H7 (cell line): Measurements from ENCODE around the gene MESP1. TPM values are rescaled to one million over a fixed set of nuclear protein-coding genes. Genes with fewer than 3 reads are reported as not detected.
A peak's percentile ranks its signal among the peaks of the same experiment; 100 is the strongest.

ENCODE experiments used
- DNase-seq: peaks from one replicate; pipeline ENCODE4 v3.0.0; 2012
- H3K27me3 ChIP-seq: 2 replicates; pipeline ENCODE4 v1.6.0; 2011; ENCODE audit warnings: mild to moderate bottlenecking, low read length; ENCODE audit not compliant: control insufficient read depth, insufficient read depth
- H3K36me3 ChIP-seq: replicated peaks from 2 replicates; pipeline ENCODE4 v1.5.1; 2011; ENCODE audit warnings: low read length; ENCODE audit not compliant: control insufficient read depth, insufficient read depth
- H3K4me3 ChIP-seq: 2 replicates; pipeline ENCODE4 v1.5.1; 2011; ENCODE audit warnings: low read depth, mild to moderate bottlenecking, control low read depth, low read length, moderate library complexity; ENCODE audit not compliant: insufficient read depth
- total RNA-seq: library from RNA; depleted of rRNA; stranded (reverse); fragments of >200 nt; shearing (Covaris generic); gene quantifications from 2 replicates; pipeline ENCODE4 v1.2.3, GENCODE V29; 2014; rRNA removed

MESP1 gene
- total RNA-seq, 1 experiment from 2014 or later, result 2.6 TPM

DNA sequence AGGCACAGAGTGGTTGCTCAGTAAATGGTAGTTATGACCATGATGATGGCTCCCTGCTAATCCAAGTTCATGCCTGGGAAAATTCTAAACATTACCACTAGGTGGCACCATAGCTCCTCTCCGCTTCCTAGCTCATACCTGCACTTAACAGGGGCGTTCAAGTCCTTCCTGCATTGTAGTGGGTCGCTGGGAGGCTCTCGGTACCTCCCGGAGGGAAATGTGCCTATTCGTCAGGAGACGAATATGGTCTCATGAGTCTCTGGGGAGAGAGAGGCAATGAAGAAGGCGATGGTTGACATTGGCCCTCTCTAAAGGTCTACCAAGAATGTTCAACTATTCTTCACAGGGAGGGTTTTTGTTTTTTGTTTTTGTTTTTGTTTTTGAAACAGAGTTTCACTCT is 10.9 kb downstream of the MESP1 start:
- H3K27me3 ChIP-seq, result peaks cover 2% of the 10 kb centered on the region; the same call in 1 of the 2 replicates
- H3K4me3 ChIP-seq, result no peak overlapping the region
- DNase-seq, result peak; percentile 86
- H3K36me3 ChIP-seq, result no peaks in the 10 kb centered on the region

DNA sequence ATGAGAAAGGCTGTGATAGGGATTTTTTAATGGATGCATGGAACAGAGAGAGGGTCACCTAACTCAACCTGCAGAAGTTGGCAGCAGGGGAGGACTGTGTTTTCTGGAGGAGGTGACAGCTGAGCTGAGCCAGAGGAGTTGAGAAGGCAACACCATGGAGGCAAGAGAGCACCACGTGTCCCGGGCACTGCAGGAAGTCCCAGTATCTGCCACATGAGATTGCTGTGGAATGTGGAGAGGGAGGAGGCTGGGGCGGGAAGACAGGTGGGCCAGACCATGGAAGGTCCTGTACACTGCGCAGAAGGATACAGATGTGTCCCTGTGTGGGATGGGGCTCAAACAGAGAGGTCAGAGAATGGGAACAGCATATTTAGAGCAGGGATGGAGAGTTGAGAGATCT is 15.3 kb downstream of the MESP1 start:
- DNase-seq, result no peak
- no peaks in the 10 kb centered on the region for H3K36me3 ChIP-seq
- no peaks in the 10 kb centered on the region; the same call in 1 of the 2 replicates for H3K27me3 ChIP-seq
- no peak overlapping the region for H3K4me3 ChIP-seq

DNA sequence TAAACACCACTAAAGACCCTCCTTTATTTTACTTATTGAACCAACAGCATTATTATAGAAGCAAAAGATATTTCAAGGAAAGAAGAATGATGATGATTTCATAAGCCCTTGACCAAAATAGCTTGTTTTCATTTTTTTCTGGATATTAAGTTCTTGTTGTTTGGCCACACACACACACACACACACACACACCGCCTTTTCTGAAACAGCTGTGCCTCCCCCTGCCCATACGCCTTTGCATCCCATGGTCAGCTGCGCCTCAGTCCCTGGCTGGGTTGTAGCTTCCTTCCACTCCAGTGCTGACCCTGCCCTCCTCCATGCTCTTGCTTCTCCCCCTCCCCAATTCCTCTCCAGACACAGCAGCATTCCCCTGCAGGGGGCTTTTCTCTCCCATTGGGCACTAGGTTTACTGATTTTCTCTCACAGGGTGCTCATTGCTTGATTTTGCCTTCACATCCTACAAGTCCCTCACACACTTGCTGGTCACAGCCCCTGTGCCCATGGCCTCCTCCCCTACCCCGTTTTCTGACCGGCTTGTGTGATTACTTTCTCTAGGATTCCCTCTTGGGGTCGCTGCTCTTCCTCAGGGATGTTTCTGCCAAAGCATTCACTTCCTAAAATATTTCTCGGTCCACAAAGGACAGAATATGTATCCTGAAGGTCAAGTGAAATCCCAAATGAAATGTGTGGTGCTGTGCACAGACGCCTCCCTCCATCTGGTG is 18.4 kb downstream of the MESP1 start:
- DNase-seq, result peak; percentile 53
- H3K27me3 ChIP-seq, result no peaks in the 10 kb centered on the region; the same call in 1 of the 2 replicates
- no peaks in the 10 kb centered on the region for H3K36me3 ChIP-seq
- H3K4me3 ChIP-seq, result no peak overlapping the region

DNA sequence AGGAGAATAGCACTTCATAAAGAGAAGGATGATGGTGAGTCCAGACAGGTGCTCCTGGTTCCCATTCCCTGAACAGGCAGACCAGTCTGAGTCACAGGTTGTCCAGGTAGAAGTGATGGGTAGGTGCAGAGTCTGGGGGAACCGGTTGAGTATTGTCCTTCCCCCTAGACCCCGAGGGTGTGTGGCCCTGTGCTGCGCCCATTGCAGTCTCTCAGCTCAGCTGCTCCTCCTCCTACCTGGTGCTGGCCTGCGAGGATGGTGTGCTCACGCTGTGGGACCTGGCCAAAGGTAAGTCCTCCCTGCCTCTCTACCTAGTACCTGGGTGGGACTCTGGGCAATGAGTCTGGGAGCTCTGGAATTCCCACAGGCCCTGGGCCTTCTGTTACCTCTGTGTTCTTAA is 19.8 kb downstream of the MESP1 start:
- no peak overlapping the region for H3K4me3 ChIP-seq
- no peak for DNase-seq
- no peaks in the 10 kb centered on the region for H3K36me3 ChIP-seq
- H3K27me3 ChIP-seq, result no peaks in the 10 kb centered on the region; the same call in 1 of the 2 replicates

DNA sequence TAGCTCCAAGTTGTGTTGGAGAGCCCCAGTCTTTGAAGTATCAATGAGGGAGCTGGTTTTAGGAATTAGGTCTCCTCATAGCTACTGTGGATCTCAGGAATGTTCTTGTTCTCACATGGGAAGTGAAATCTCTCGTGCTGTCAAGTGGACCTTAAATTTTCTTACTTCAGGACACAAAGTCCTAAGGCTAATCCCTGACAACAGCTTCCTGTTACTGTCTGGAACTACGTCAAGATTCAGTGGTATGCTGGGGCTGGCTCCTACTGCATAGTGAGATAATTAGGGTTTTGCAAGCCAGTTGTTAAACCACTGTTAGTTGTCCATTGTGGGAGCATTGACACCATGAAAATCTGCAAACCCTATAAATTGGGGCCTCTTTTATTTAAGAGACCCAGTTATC is 22.8 kb downstream of the MESP1 start:
- H3K4me3 ChIP-seq, result no peak overlapping the region
- no peaks in the 10 kb centered on the region for H3K36me3 ChIP-seq
- no peak for DNase-seq
- no peaks in the 10 kb centered on the region; the same call in 1 of the 2 replicates for H3K27me3 ChIP-seq

DNA sequence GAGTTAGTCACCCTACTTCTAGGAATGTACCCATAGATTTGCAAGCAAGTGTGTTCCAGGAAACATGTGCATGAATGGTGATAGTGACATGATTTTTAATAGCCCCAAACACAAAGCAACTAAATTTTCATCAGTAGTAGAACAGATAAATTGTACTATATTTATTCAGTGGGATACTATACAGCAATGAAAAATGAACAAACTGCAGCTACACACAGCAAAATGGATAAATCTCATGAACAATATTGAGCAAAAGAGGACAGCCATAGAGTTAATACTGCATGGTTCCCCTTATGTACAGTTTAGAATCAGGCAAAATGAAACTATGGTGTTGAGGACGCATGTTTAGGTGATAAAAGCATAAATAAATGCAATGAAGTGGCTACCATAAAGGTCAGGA is 26.0 kb downstream of the MESP1 start:
- H3K36me3 ChIP-seq, result no peaks in the 10 kb centered on the region
- no peak for DNase-seq
- H3K4me3 ChIP-seq, result no peak overlapping the region
- no peaks in the 10 kb centered on the region for H3K27me3 ChIP-seq

DNA sequence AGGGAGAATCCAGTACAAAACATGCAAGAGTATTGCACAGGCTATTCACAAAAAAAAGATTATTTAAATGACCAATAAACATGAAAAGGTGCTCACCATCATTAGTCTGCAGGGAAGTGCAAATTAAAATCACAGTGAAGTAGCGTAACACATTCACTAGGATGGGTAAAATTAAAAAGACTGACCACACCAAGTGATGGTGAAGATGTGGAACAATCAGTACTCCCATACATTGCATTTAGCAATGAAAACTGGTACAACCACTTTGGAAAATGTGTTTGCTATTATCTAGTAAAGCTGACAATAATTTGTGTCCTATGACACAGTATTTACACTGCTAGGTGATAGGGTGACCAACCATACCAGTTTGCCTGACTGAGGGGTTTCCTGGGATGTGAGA is 26.4 kb downstream of the MESP1 start:
- DNase-seq, result no peak
- Histone ChIP-seq H3K36me3 (no peaks in the 10 kb centered on the region), H3K27me3 (no peaks in the 10 kb centered on the region), H3K4me3 (no peak overlapping the region)

DNA sequence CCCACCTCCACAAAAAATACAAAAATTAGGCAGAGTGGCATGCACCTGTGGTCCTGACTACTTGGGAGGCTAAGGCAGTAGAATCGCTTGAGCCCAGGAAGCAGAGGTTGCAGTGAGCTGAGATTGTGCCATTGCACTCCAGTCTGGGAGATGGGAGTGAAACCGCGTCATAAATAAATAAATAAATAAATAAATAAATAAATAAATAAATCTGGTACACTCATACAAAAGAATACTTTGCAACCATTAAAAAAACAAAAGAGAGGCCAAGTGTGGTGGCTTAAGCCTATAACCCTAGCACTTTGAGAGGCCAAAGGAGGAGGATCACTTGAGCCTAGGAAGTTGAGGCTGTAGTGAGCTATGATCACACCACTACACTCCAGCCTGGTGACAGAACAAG is 28.0 kb downstream of the MESP1 start:
- no peak for DNase-seq
- Histone ChIP-seq H3K27me3 (no peaks in the 10 kb centered on the region), H3K36me3 (no peaks in the 10 kb centered on the region), H3K4me3 (no peak overlapping the region)

DNA sequence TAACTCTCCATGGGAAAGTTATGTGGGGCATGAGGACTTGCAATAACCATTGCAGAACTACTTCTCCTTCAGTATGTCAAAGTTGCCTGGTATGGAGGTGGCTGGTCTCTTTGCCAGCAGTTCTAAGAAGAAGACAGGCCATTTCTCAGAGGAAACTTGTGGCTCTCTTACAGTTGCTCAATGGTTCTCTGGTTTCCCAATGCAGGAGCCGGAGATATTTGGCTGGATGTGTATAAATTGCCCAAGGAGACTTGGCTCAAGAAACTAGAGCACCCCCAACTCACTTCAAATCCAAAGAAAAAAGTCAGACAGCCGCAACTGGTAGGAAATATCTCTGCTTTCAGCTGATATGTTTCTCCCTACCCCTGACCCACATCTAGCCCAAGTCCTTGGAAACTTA is 36.3 kb downstream of the MESP1 start:
- H3K27me3 ChIP-seq, result no peaks in the 10 kb centered on the region
- DNase-seq, result no peak
- no peaks in the 10 kb centered on the region for H3K36me3 ChIP-seq

DNA sequence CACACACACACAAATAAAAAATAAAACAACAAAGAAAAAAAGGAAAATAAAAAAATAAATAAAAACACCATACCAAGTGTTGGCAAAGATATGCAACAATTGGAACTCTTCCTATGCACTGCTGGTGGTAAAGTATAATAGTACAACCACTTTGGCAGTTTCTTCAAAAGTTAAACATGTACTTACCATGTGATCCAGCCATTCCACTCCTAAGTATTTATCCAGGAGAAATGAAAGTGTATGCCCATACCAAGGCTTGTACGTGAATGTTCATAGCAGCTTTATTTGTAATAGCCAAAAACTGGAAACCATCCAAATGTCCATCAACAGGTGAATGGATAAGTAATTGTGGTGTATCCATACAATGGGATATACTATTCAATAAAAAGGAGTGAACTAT is 43.5 kb downstream of the MESP1 start:
- Histone ChIP-seq H3K4me3 (no peak overlapping the region), H3K27me3 (no peaks in the 10 kb centered on the region), H3K36me3 (no peaks in the 10 kb centered on the region)
- DNase-seq, result no peak

More for the DNA sequence above, 36.3 kb downstream of the MESP1 start:
- H3K4me3 ChIP-seq, result no peak overlapping the region

DNA sequence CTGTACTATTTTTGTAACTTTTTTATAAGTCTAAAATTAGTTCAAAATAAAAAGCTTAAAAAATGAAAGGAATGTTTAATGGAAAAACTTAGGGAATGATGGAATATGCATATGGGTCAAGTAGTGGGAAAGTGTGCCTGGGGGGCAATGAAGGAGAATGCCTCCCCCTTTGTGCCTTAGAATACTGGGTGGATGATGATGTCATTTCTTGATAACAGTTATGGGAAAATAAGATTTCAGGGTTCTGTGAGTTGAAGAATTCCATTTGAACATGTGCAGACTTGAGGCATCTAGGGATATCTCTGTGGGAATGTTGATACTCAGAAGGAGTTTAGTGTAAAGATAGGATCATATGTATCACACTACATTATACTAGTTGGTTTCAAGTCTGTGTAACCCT is 46.6 kb downstream of the MESP1 start:
- H3K36me3 ChIP-seq, result no peaks in the 10 kb centered on the region
- H3K4me3 ChIP-seq, result no peak overlapping the region
- H3K27me3 ChIP-seq, result no peaks in the 10 kb centered on the region
- DNase-seq, result no peak

Other genes starting within 250 kb of the MESP1 start
- 19.2 and 24.1 TPM in 2 replicates for gene TICRR, start 175.8 kb downstream of the MESP1 start, total RNA-seq
- 7.8 and 9.0 TPM in 2 replicates for gene KIF7, start 95.8 kb downstream of the MESP1 start, total RNA-seq
- gene PLIN1, start 71.9 kb downstream of the MESP1 start, total RNA-seq, result 0.18 TPM in 1 of 2 replicates, not detected in the other
- 1.3 and 1.6 TPM in 2 replicates for gene PEX11A, start 60.5 kb downstream of the MESP1 start, total RNA-seq
- not detected in 2 replicates for gene WDR93, start 60.4 kb downstream of the MESP1 start, total RNA-seq
- gene MESP2, start 25.1 kb upstream of the MESP1 start, total RNA-seq, result 2.0 TPM in 2 replicates
- 3.3 and 6.7 TPM in 2 replicates for gene ANPEP, start 63.6 kb upstream of the MESP1 start, total RNA-seq
- 39.6 and 62.8 TPM in 2 replicates for gene AP3S2, start 142.7 kb upstream of the MESP1 start, total RNA-seq
- 2.1 and 2.6 TPM in 2 replicates for gene ARPIN, start 161.7 kb upstream of the MESP1 start, total RNA-seq